ENCODE measurements around the gene KCTD1. TPM values are rescaled to one million over a fixed set of nuclear protein-coding genes. Genes with fewer than 3 reads are reported as not detected.

KCTD1 gene
- total and polyA plus RNA-seq, 4 experiments from 2014 or later, result 0.34 to 3.4 (median 2.8) TPM; not detected in 1

GRCh38 chr18:26468931-26469340 lies 79.4 kb downstream of the KCTD1 start:
- Histone ChIP-seq H3K36me3 (ENCODE audit: insufficient read depth, low read length) (no peaks in the 10 kb centered on the region), H3K4me1 (ENCODE audit: insufficient read depth, low read length) (no peaks in the 10 kb centered on the region), H3K27ac (ENCODE audit: low read depth, low read length) (no peak overlapping the region), H3K9me3 (ENCODE audit: control insufficient read depth in 1 of 2, low read length in 2 of 2) (no peaks in the 10 kb centered on the region), H3K27me3 (ENCODE audit: insufficient read depth, low read length) (no peaks in the 10 kb centered on the region), H3K4me3 (ENCODE audit: low read length in 2 of 2) (no peak overlapping the region)
- intact Hi-C loops (cut with micrococcal nuclease), result no loop called here
- H3K9me3 Mint-ChIP-seq, result no peaks in the 10 kb centered on the region
- POLR2A ChIA-PET (ENCODE audit: partially characterized antibody), result no interaction called here
- CTCF ChIA-PET (ENCODE audit: partially characterized antibody), result no interaction called here
- no peaks in the 10 kb centered on the region for H3K4me1 Mint-ChIP-seq
- H3K27ac Mint-ChIP-seq, result no peak overlapping the region
- no peaks in the 10 kb centered on the region for H3K27me3 Mint-ChIP-seq
- no peak overlapping the region for H3K4me3 Mint-ChIP-seq
- no peak for DNase-seq
- peaks cover 0 to 4% of the 10 kb centered on the region in 2 donors for H3K36me3 Mint-ChIP-seq

GRCh38 chr18:26466026-26466425 lies 82.3 kb downstream of the KCTD1 start:
- H3K27me3 ChIP-seq (ENCODE audit: insufficient read depth, low read length), result no peaks in the 10 kb centered on the region
- no peak overlapping the region for H3K27ac Mint-ChIP-seq
- no peaks in the 10 kb centered on the region for H3K9me3 ChIP-seq (ENCODE audit: control insufficient read depth in 1 of 2, low read length in 2 of 2)
- H3K36me3 Mint-ChIP-seq, result peaks cover 0 to 4% of the 10 kb centered on the region in 2 donors
- no peak overlapping the region for H3K4me3 ChIP-seq (ENCODE audit: low read length in 2 of 2)
- no peaks in the 10 kb centered on the region for H3K36me3 ChIP-seq (ENCODE audit: insufficient read depth, low read length)
- ChIA-PET CTCF (ENCODE audit: partially characterized antibody) (interaction anchor here (1.2 kb wide), 1 partner anchor 11 kb away, joined by 4 read pairs; no protein-coding TSS in a partner anchor), POLR2A (ENCODE audit: partially characterized antibody) (no interaction called here)
- H3K4me1 ChIP-seq (ENCODE audit: insufficient read depth, low read length), result no peaks in the 10 kb centered on the region
- no peak overlapping the region for H3K27ac ChIP-seq (ENCODE audit: low read depth, low read length)
- no peaks in the 10 kb centered on the region for H3K9me3 Mint-ChIP-seq
- no peak overlapping the region for H3K4me3 Mint-ChIP-seq
- intact Hi-C loops (cut with micrococcal nuclease), result no loop called here
- no peaks in the 10 kb centered on the region for H3K27me3 Mint-ChIP-seq
- H3K4me1 Mint-ChIP-seq, result no peaks in the 10 kb centered on the region
- DNase-seq, result no peak

GRCh38 chr18:26465431-26465830 lies 82.9 kb downstream of the KCTD1 start:
- H3K4me1 ChIP-seq (ENCODE audit: insufficient read depth, low read length), result no peaks in the 10 kb centered on the region
- H3K36me3 Mint-ChIP-seq, result peaks cover 0 to 4% of the 10 kb centered on the region in 2 donors
- no peaks in the 10 kb centered on the region for H3K9me3 ChIP-seq (ENCODE audit: control insufficient read depth in 1 of 2, low read length in 2 of 2)
- H3K4me3 ChIP-seq (ENCODE audit: low read length in 2 of 2), result no peak overlapping the region
- H3K4me1 Mint-ChIP-seq, result no peaks in the 10 kb centered on the region
- no peaks in the 10 kb centered on the region for H3K27me3 Mint-ChIP-seq
- ChIA-PET CTCF (ENCODE audit: partially characterized antibody) (interaction anchor here (1.2 kb wide), 1 partner anchor 12 kb away, joined by 4 read pairs; no protein-coding TSS in a partner anchor), POLR2A (ENCODE audit: partially characterized antibody) (no interaction called here)
- no peak overlapping the region for H3K27ac ChIP-seq (ENCODE audit: low read depth, low read length)
- no peaks in the 10 kb centered on the region for H3K27me3 ChIP-seq (ENCODE audit: insufficient read depth, low read length)
- intact Hi-C loops (cut with micrococcal nuclease), result no loop called here
- DNase-seq, result no peak
- no peak overlapping the region for H3K27ac Mint-ChIP-seq
- H3K36me3 ChIP-seq (ENCODE audit: insufficient read depth, low read length), result no peaks in the 10 kb centered on the region
- no peak overlapping the region for H3K4me3 Mint-ChIP-seq
- H3K9me3 Mint-ChIP-seq, result no peaks in the 10 kb centered on the region

- Histone ChIP-seq H3K36me3 (ENCODE audit: insufficient read depth, low read length) (no peaks in the 10 kb centered on the region), H3K4me1 (ENCODE audit: insufficient read depth, low read length) (no peaks in the 10 kb centered on the region), H3K27me3 (ENCODE audit: insufficient read depth, low read length) (no peaks in the 10 kb centered on the region), H3K4me3 (ENCODE audit: low read length in 2 of 2) (no peak overlapping the region), H3K9me3 (ENCODE audit: control insufficient read depth in 1 of 2, low read length in 2 of 2) (no peaks in the 10 kb centered on the region), H3K27ac (ENCODE audit: low read depth, low read length) (no peak overlapping the region)
- ChIA-PET CTCF (ENCODE audit: partially characterized antibody) (no interaction called here), POLR2A (ENCODE audit: partially characterized antibody) (no interaction called here)
- Mint-ChIP-seq H3K36me3 (peaks cover 3 to 8% of the 10 kb centered on the region in 2 donors), H3K27ac (no peak overlapping the region), H3K4me1 (no peaks in the 10 kb centered on the region), H3K27me3 (no peaks in the 10 kb centered on the region), H3K9me3 (no peaks in the 10 kb centered on the region), H3K4me3 (no peak overlapping the region)
- intact Hi-C loops (cut with micrococcal nuclease), result no loop called here
- no peak for DNase-seq
Measured at GRCh38 chr18:26464128-26465011, 84.0 kb downstream of the KCTD1 start.

GRCh38 chr18:26462355-26462754 lies 86.0 kb downstream of the KCTD1 start:
- H3K4me1 Mint-ChIP-seq, result no peaks in the 10 kb centered on the region
- intact Hi-C loops (cut with micrococcal nuclease), result no loop called here
- Histone ChIP-seq H3K4me1 (ENCODE audit: insufficient read depth, low read length) (no peaks in the 10 kb centered on the region), H3K9me3 (ENCODE audit: control insufficient read depth in 1 of 2, low read length in 2 of 2) (no peaks in the 10 kb centered on the region), H3K4me3 (ENCODE audit: low read length in 2 of 2) (no peak overlapping the region), H3K36me3 (ENCODE audit: insufficient read depth, low read length) (no peaks in the 10 kb centered on the region), H3K27ac (ENCODE audit: low read depth, low read length) (no peak overlapping the region), H3K27me3 (ENCODE audit: insufficient read depth, low read length) (no peaks in the 10 kb centered on the region)
- peaks cover 6 to 9% of the 10 kb centered on the region in 2 donors for H3K36me3 Mint-ChIP-seq
- H3K4me3 Mint-ChIP-seq, result no peak overlapping the region
- DNase-seq, result no peak
- POLR2A ChIA-PET (ENCODE audit: partially characterized antibody), result no interaction called here
- CTCF ChIA-PET (ENCODE audit: partially characterized antibody), result no interaction called here
- no peaks in the 10 kb centered on the region for H3K27me3 Mint-ChIP-seq
- H3K27ac Mint-ChIP-seq, result no peak overlapping the region
- H3K9me3 Mint-ChIP-seq, result no peaks in the 10 kb centered on the region

GRCh38 chr18:26461405-26461804 lies 86.9 kb downstream of the KCTD1 start:
- ChIA-PET POLR2A (ENCODE audit: partially characterized antibody) (no interaction called here), CTCF (ENCODE audit: partially characterized antibody) (no interaction called here)
- intact Hi-C loops (cut with micrococcal nuclease), result no loop called here
- H3K9me3 ChIP-seq (ENCODE audit: control insufficient read depth in 1 of 2, low read length in 2 of 2), result no peaks in the 10 kb centered on the region
- no peaks in the 10 kb centered on the region for H3K4me1 ChIP-seq (ENCODE audit: insufficient read depth, low read length)
- no peaks in the 10 kb centered on the region for H3K27me3 Mint-ChIP-seq
- H3K27ac ChIP-seq (ENCODE audit: low read depth, low read length), result no peak overlapping the region
- no peaks in the 10 kb centered on the region for H3K36me3 ChIP-seq (ENCODE audit: insufficient read depth, low read length)
- DNase-seq, result no peak
- H3K36me3 Mint-ChIP-seq, result peaks cover 6 to 9% of the 10 kb centered on the region in 2 donors
- H3K4me1 Mint-ChIP-seq, result no peaks in the 10 kb centered on the region
- H3K9me3 Mint-ChIP-seq, result no peaks in the 10 kb centered on the region
- H3K27me3 ChIP-seq (ENCODE audit: insufficient read depth, low read length), result no peaks in the 10 kb centered on the region
- no peak overlapping the region for H3K27ac Mint-ChIP-seq
- H3K4me3 Mint-ChIP-seq, result no peak overlapping the region
- no peak overlapping the region for H3K4me3 ChIP-seq (ENCODE audit: low read length in 2 of 2)

GRCh38 chr18:26460449-26461091 lies 87.8 kb downstream of the KCTD1 start:
- Mint-ChIP-seq H3K27me3 (no peaks in the 10 kb centered on the region), H3K4me3 (no peak overlapping the region), H3K9me3 (no peaks in the 10 kb centered on the region), H3K4me1 (no peaks in the 10 kb centered on the region), H3K27ac (no peak overlapping the region), H3K36me3 (peaks cover 6 to 9% of the 10 kb centered on the region in 2 donors)
- H3K36me3 ChIP-seq (ENCODE audit: insufficient read depth, low read length), result no peaks in the 10 kb centered on the region
- H3K27ac ChIP-seq (ENCODE audit: low read depth, low read length), result no peak overlapping the region
- CTCF ChIA-PET (ENCODE audit: partially characterized antibody), result no interaction called here
- POLR2A ChIA-PET (ENCODE audit: partially characterized antibody), result no interaction called here
- no peaks in the 10 kb centered on the region for H3K9me3 ChIP-seq (ENCODE audit: control insufficient read depth in 1 of 2, low read length in 2 of 2)
- DNase-seq, result no peak
- H3K4me1 ChIP-seq (ENCODE audit: insufficient read depth, low read length), result no peaks in the 10 kb centered on the region
- no peaks in the 10 kb centered on the region for H3K27me3 ChIP-seq (ENCODE audit: insufficient read depth, low read length)
- intact Hi-C loops (cut with micrococcal nuclease), result no loop called here
- H3K4me3 ChIP-seq (ENCODE audit: low read length in 2 of 2), result no peak overlapping the region
